ENCODE measurements around the gene ALAS1.

Gene ALAS1

GRCh38 chr3:52233968-52234367 is 36.0 kb downstream of the ALAS1 start:
- TF ChIP-seq CTCF (conservative IDR thresholded peaks at IDR 0.05), result no peak

GRCh38 chr3:52234516-52235447 is 36.8 kb downstream of the ALAS1 start:
- TF ChIP-seq CTCF (conservative IDR thresholded peaks at IDR 0.05), result peak; percentile 45
- no peak overlapping the region; the same call in 1 of the 2 replicates for H3K27ac ChIP-seq

More at GRCh38 chr3:52233968-52234367, 36.0 kb downstream of the ALAS1 start:
- no peak overlapping the region for H3K27ac ChIP-seq

- no peak for TF ChIP-seq CTCF (conservative IDR thresholded peaks at IDR 0.05)
- H3K27ac ChIP-seq, result peak overlapping the region; percentile 89
Measured at GRCh38 chr3:52236424-52236886, 38.5 kb downstream of the ALAS1 start.

DNA sequence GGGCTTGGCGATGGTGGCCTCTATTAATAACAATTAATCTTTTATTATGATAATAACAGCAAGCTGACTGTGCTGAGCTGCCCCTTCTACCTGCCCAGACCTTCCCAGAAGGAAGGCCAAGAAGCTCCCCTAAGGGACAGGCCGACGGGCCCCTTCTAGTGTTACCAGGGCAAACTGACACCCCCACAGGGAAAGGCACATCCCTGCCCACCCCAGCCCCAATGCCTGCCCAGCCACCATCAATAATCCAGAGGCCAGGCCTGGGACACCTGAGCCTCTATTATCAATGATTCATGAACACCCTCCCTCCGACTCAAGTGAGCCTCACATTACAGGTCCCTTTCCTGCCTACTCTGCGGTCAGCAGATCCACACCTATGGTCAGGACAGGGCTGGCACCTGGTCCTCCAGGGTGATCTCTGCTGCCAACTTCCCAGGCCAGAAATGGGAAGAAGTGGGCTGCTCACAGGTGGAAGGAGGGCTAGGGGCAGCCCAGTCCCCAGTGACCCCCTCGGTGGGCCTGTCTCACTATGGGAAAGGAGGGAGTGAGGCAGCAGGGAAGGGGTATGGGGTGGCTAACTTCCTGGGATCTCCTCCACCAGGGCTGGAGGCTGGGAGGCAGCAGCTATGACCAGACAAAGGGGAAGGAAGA is 39.2 kb downstream of the ALAS1 start:
- peak overlapping the region; percentile 89 for H3K27ac ChIP-seq
- TF ChIP-seq CTCF (conservative IDR thresholded peaks at IDR 0.05), result no peak

- peak overlapping the region; percentile 89 for H3K27ac ChIP-seq
- no peak for TF ChIP-seq CTCF (conservative IDR thresholded peaks at IDR 0.05)
Measured at GRCh38 chr3:52237657-52238172, 39.8 kb downstream of the ALAS1 start.

DNA sequence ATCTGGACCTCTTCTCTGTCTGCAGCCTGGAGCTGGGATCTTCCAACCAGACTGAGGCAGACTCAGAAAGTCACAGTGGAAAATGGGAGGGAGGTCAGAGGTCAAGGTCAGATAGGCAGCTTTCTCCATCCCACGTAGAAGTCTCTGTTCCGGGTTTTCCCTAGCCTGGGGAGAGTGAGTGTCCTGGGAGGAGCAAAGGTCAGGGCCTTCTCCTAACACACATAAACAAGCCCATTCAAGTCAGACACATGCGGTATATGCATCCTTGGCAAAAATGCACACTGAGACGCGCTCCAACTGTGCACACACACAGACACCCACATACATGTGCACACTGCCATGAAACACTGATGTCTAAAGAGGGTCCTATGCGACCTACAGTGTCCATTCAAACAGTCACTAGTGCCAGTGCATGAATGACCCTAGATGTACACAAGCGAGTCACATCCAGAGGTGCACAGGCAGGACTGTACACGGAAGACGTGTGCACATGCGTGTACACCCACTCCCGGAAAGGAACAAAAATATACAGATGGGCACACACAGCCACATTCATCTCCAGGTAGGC is 40.3 kb downstream of the ALAS1 start:
- no peak for TF ChIP-seq CTCF (conservative IDR thresholded peaks at IDR 0.05)
- peak overlapping the region; percentile 89 for H3K27ac ChIP-seq
